Fibroblast of pulmonary artery (primary cell): ENCODE measurements around the gene VARS2.

Experiments used
- DNase-seq: peaks from one replicate; pipeline ENCODE4 v3.0.0-alpha.2; 2010; ENCODE audit warnings: low read depth
- H3K4me3 ChIP-seq: replicated peaks from 2 replicates; pipeline ENCODE4 v1.5.1; 2011; ENCODE audit warnings: low read depth, mild to moderate bottlenecking, control low read depth, low read length, moderate library complexity
- TF ChIP-seq, protein P1 (sequence below): IDR thresholded peaks from 2 replicates; pipeline ENCODE4 v1.5.1; 2011; ENCODE audit warnings: mild to moderate bottlenecking, control low read depth, low read length, inconsistent platforms; ENCODE audit errors: missing control alignments

The VARS2 gene

DNA sequence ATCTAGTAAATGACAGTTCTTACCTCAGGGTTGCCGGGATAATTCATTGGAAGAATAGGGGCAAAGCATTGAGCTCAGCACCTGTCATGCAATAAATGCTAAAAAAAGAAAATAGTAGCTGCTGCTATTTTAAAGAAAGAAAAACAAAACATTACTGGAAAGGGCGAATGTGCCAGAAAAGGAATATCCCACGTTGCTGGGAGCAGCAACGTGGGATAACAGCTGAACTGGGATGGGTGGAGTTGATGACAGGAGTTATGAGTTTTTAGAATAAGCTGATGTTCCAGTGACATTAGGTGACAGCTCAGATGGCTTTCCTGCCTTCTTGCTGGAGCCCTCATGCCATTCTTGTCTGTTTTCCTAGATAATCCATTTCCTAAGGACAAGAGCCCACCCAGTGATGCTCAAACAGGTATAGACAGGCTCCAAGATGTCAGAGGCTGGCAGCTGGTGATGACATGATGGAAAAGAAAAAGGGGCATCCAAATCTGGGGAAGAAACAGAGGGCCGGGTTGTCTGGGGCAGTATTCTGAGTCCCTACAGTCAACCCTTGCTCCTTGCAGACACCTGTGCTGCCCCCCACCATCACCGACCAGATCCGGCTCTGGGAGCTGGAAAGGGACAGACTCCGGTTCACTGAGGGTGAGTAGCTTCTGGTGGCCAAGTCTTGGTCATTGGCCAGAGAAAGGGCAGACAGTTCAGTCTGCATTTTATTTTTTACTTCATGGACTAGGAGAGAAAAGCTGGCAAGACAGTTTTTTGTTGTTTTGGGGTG is 1.1 kb upstream of the VARS2 start:
- DNase-seq: no peak
- no peak overlapping the region for H3K4me3 ChIP-seq
- TF ChIP-seq, protein P1, sequence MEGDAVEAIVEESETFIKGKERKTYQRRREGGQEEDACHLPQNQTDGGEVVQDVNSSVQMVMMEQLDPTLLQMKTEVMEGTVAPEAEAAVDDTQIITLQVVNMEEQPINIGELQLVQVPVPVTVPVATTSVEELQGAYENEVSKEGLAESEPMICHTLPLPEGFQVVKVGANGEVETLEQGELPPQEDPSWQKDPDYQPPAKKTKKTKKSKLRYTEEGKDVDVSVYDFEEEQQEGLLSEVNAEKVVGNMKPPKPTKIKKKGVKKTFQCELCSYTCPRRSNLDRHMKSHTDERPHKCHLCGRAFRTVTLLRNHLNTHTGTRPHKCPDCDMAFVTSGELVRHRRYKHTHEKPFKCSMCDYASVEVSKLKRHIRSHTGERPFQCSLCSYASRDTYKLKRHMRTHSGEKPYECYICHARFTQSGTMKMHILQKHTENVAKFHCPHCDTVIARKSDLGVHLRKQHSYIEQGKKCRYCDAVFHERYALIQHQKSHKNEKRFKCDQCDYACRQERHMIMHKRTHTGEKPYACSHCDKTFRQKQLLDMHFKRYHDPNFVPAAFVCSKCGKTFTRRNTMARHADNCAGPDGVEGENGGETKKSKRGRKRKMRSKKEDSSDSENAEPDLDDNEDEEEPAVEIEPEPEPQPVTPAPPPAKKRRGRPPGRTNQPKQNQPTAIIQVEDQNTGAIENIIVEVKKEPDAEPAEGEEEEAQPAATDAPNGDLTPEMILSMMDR: no peak

DNA sequence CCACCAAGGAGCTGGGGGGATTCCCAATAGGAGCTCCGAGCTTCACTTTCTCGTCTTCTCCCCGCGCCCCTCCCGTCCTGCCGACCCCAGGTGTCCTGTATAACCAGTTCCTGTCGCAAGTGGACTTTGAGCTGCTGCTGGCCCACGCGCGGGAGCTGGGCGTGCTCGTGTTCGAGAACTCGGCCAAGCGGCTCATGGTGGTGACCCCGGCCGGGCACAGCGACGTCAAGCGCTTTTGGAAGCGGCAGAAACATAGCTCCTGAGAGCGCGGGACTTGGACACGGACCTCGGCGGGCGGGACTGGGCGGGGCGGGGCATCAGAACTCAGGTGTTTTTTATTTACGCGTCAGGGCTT is 340 bp upstream of the VARS2 start:
- DNase-seq: no peak

DNA sequence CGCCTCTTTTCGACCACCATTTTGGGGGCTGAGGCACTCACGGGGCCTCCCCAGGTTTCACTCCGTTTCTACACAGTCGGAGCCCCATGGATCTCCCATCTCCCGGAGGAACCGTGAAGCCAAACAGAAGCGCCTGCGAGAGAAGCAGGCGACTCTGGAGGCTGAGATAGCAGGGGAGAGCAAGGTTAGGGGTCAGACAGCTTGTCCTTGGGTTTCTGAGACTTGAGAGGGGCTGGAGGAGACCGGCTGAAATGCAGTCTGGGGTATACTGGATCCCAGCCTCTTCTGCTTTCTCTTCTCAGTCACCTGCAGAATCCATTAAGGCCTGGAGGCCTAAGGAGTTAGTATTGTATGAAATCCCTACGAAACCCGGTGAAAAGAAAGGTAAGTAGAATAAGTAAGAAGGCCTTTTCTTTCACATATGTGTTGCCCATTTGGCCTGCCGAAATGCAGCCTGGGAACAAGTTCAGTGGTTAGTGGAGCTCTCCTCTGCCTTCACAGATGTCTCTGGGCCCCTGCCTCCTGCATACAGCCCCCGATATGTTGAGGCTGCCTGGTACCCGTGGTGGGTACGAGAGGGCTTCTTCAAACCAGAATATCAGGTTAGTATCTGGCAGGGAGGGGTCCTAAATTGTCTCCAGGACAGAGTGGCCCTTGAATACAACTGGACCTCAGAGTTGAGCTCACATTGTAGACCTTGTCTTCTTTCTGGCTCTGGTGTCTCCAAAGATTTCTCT is 984 bp downstream of the VARS2 start:
- peak overlapping the region; percentile 58 for H3K4me3 ChIP-seq
- no peak for DNase-seq
- TF ChIP-seq, protein P1: no peak

More for the DNA sequence above, 340 bp upstream of the VARS2 start:
- TF ChIP-seq, protein P1: no peak
- peak overlapping the region; percentile 58 for H3K4me3 ChIP-seq

DNA sequence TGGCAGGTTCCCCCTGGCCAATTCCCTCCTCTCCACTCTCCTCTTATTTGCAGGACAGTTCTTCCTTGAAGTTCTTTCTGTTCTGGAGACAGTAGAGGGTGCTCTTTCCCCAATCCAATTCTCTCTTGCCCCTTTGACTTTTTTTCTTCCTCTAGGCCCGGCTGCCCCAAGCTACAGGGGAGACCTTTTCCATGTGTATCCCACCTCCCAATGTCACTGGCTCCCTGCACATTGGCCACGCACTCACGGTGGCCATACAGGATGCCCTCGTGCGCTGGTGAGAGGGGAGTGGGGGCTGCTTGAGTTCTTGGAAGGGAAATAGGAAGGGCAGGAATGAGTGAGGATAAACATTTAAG is 1.5 kb downstream of the VARS2 start:
- TF ChIP-seq, protein P1: peak; percentile 73
- H3K4me3 ChIP-seq: no peak overlapping the region
- DNase-seq: peak; percentile 83

DNA sequence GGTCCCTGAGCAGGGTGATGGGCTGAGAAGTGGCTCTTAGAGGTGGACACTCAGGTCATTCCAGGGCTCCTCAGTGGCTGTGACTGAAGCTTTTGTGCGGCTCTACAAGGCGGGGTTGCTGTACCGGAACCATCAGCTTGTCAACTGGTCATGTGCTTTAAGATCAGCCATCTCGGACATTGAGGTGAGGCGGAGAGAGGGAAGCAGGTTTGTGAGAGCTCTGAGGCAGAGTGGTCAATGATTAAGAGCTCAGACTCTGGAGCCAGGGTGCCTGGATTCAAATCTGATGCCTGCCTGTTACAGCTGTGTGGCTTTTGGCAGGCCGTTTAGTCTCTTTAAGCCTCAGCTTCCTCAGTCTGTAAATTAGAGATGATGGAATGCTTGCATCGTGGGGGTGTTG is 3.0 kb downstream of the VARS2 start:
- H3K4me3 ChIP-seq: no peak overlapping the region
- no peak for DNase-seq
- TF ChIP-seq, protein P1: no peak

DNA sequence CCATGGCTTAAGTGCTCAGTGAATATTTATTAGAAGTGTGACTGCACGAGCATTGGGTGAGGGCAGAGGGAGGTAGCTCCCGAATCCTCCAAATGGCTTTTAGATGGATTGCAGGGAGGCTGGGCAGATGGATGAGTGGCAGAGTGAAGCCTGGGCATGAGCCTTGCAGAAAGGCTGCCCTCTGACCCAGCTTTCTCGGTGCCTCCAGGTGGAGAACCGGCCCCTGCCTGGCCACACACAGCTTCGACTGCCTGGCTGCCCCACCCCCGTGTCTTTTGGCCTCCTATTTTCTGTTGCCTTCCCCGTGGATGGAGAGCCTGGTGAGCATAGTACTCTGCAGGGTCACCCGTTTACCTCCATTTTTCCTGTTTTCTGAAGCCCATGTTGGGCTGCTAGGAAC is 3.4 kb downstream of the VARS2 start:
- no peak overlapping the region for H3K4me3 ChIP-seq

More for the DNA sequence above, 3.4 kb downstream of the VARS2 start:
- TF ChIP-seq, protein P1: no peak
- no peak for DNase-seq
